ENCODE measurements around the gene MMP20. TPM values are rescaled to one million over a fixed set of nuclear protein-coding genes. Genes with fewer than 3 reads are reported as not detected.

MMP20 gene, protein sequence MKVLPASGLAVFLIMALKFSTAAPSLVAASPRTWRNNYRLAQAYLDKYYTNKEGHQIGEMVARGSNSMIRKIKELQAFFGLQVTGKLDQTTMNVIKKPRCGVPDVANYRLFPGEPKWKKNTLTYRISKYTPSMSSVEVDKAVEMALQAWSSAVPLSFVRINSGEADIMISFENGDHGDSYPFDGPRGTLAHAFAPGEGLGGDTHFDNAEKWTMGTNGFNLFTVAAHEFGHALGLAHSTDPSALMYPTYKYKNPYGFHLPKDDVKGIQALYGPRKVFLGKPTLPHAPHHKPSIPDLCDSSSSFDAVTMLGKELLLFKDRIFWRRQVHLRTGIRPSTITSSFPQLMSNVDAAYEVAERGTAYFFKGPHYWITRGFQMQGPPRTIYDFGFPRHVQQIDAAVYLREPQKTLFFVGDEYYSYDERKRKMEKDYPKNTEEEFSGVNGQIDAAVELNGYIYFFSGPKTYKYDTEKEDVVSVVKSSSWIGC
- not detected in 2 replicates for total RNA-seq (2014; rRNA removed; shearing (Covaris generic); ENCODE audit: low replicate concordance)

DNA sequence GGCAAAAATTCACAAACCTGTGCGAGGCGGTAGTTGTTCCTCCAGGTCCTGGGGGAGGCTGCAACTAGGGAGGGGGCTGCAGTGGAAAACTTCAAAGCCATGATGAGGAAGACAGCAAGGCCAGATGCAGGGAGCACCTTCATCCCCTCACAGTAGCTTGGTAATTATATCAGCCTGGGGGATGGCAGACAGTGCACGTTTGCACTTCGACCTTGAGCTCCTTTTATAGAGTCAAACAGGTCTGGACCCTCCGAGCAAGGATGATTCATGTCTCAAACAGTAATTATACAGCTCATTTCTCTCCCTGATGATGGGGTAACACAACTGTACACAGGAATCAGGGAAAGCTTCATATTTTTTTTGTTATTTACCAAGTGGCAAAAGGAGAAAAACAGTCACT is at the start of gene MMP20:
Gene MMP20, minus strand, starts transcription at position 156 of the 400 bp plus-strand sequence. Its CDS starts 13 bp downstream, at position 143.
- no peak within 1 kb of the TSS for H3K4me2 ChIP-seq (ENCODE audit: low read depth, low read length, poor library complexity, severe bottlenecking)
- no peaks in the 10 kb centered on the region for H4K20me1 ChIP-seq (ENCODE audit: insufficient read depth, low read depth, low read length)
- no peaks in the 10 kb centered on the region for H3K4me1 ChIP-seq (ENCODE audit: low read length)
- H3K27me3 ChIP-seq (ENCODE audit: low read length): no peaks in the 10 kb centered on the region
- H3K36me3 ChIP-seq (ENCODE audit: insufficient read depth, low read length): no peaks in the 10 kb centered on the region
- H3K9me2 ChIP-seq (replicated peaks; ENCODE audit: insufficient read depth, low read length): no peaks in the 10 kb centered on the region
- no peak within 1 kb of the TSS for H2AFZ ChIP-seq (ENCODE audit: low read length)
- H3K9me3 ChIP-seq (ENCODE audit: low read length): no peaks in the 10 kb centered on the region
- H3K79me2 ChIP-seq (ENCODE audit: low read length): no peaks in the 10 kb centered on the region
- H3K9ac ChIP-seq (ENCODE audit: low read length): no peak within 1 kb of the TSS
- H3K27ac ChIP-seq (ENCODE audit: low read length): no peak within 1 kb of the TSS
- H3K4me3 ChIP-seq (ENCODE audit: low read length): no peak within 1 kb of the TSS
- no peak for DNase-seq

DNA sequence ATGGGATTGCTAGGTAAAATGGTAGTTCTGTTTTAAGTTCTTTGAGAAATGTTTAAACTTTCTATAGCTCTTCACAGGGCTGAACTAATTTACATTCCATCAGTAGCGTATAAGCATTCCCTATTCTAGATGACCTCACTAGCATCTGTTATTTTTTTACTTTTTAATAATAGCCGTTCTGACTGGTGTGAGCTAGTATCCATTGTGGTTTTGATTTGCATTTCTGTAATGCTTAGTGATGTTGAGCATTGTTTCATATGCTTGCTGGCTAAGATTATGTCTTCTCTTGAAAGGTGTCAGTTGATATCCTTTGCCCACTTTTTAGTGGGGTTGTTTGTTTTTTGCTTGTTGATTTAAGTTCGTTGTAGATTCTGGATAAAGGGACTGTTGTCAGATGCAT is 44.5 kb upstream of the MMP20 start:
- Histone ChIP-seq H3K36me3 (ENCODE audit: insufficient read depth, low read length) (no peaks in the 10 kb centered on the region), H3K9me2 (replicated peaks; ENCODE audit: insufficient read depth, low read length) (no peaks in the 10 kb centered on the region), H3K4me3 (ENCODE audit: low read length) (no peak overlapping the region), H3K4me1 (ENCODE audit: low read length) (no peaks in the 10 kb centered on the region), H3K4me2 (ENCODE audit: low read depth, low read length, poor library complexity, severe bottlenecking) (no peak overlapping the region), H3K9me3 (ENCODE audit: low read length) (no peaks in the 10 kb centered on the region), H3K27me3 (ENCODE audit: low read length) (no peaks in the 10 kb centered on the region), H2AFZ (ENCODE audit: low read length) (no peak overlapping the region), H3K9ac (ENCODE audit: low read length) (no peak overlapping the region), H3K27ac (ENCODE audit: low read length) (no peak overlapping the region), H3K79me2 (ENCODE audit: low read length) (no peaks in the 10 kb centered on the region), H4K20me1 (ENCODE audit: insufficient read depth, low read depth, low read length) (no peaks in the 10 kb centered on the region)
- DNase-seq: no peak

DNA sequence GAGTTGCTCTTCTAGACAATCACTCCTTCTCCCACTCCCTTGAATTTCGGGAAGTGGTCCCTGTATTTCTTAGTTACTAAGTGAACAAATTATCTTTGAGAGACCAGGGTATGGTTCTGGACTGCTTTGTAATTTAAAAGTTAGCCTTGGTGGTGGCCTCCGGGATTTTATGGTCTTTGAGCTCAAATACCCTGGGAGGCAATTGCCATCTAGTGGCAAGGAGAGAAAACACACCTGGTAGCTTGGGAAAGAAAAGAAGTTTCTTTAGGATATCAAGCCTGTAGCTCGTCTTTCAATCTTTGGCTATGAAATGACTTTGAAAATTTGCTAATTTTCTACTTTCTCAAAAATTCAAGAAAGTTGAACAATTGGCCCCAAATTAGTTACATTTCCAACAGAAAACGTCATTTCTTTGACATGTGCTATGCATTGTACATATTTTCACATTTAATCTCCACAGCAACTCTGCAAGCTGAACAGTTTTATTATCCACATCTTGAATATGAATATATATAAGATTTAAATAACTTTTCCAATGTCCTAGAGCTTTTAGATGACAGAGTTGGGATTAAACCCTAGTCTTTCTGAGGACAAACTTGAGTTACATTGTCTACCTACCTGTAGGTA is 41.3 kb upstream of the MMP20 start:
- no peak overlapping the region for H3K27ac ChIP-seq (ENCODE audit: low read length)
- H3K9me3 ChIP-seq (ENCODE audit: low read length): no peaks in the 10 kb centered on the region
- no peaks in the 10 kb centered on the region for H3K4me1 ChIP-seq (ENCODE audit: low read length)
- no peaks in the 10 kb centered on the region for H3K9me2 ChIP-seq (replicated peaks; ENCODE audit: insufficient read depth, low read length)
- H3K36me3 ChIP-seq (ENCODE audit: insufficient read depth, low read length): no peaks in the 10 kb centered on the region
- no peaks in the 10 kb centered on the region for H3K27me3 ChIP-seq (ENCODE audit: low read length)
- no peaks in the 10 kb centered on the region for H3K79me2 ChIP-seq (ENCODE audit: low read length)
- peak; percentile 88 for DNase-seq
- no peak overlapping the region for H3K4me3 ChIP-seq (ENCODE audit: low read length)
- no peaks in the 10 kb centered on the region for H4K20me1 ChIP-seq (ENCODE audit: insufficient read depth, low read depth, low read length)
- no peak overlapping the region for H3K4me2 ChIP-seq (ENCODE audit: low read depth, low read length, poor library complexity, severe bottlenecking)
- no peak overlapping the region for H2AFZ ChIP-seq (ENCODE audit: low read length)
- no peak overlapping the region for H3K9ac ChIP-seq (ENCODE audit: low read length)

DNA sequence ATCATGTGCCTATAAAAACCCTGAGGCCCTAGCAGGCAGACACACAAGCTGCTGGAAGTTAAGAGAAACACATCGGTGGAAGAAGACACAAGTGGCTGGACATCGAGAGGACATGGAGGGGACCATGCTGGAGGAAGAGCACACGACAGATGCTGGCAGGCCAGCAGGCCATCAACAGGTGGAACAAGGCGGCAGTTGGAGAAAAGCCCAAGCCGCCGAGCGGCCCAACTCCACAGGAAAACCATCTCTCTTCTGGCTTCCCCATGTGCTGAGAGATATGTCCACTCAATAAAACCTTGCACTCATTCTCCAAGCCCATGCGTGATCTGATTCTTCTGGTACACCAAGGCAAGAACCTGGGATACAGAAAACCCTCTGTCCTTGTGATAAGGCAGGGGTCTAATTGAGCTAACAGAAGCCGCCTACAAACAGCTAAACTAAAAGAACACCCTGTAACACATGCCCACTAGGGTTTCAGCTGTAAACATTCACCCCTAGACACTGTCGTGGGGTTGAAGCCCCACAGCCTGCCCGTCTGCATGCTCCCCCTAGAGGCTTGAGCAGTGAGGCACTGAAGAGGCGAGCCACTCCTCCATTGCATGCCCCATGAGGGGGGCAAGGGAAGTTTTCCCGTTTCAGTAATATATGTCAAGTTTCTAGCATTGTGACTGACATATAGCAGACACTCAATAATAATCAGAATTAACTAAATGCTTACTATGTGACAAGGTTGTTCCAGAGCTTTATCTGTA is 39.0 kb upstream of the MMP20 start:
- H3K27ac ChIP-seq (ENCODE audit: low read length): no peak overlapping the region
- H3K4me2 ChIP-seq (ENCODE audit: low read depth, low read length, poor library complexity, severe bottlenecking): no peak overlapping the region
- no peaks in the 10 kb centered on the region for H3K79me2 ChIP-seq (ENCODE audit: low read length)
- peak; percentile 82 for DNase-seq
- H3K4me3 ChIP-seq (ENCODE audit: low read length): no peak overlapping the region
- no peaks in the 10 kb centered on the region for H4K20me1 ChIP-seq (ENCODE audit: insufficient read depth, low read depth, low read length)
- H3K27me3 ChIP-seq (ENCODE audit: low read length): no peaks in the 10 kb centered on the region
- H3K9me3 ChIP-seq (ENCODE audit: low read length): no peaks in the 10 kb centered on the region
- H3K4me1 ChIP-seq (ENCODE audit: low read length): no peaks in the 10 kb centered on the region
- H3K9me2 ChIP-seq (replicated peaks; ENCODE audit: insufficient read depth, low read length): no peaks in the 10 kb centered on the region
- no peak overlapping the region for H3K9ac ChIP-seq (ENCODE audit: low read length)
- no peaks in the 10 kb centered on the region for H3K36me3 ChIP-seq (ENCODE audit: insufficient read depth, low read length)
- H2AFZ ChIP-seq (ENCODE audit: low read length): no peak overlapping the region

DNA sequence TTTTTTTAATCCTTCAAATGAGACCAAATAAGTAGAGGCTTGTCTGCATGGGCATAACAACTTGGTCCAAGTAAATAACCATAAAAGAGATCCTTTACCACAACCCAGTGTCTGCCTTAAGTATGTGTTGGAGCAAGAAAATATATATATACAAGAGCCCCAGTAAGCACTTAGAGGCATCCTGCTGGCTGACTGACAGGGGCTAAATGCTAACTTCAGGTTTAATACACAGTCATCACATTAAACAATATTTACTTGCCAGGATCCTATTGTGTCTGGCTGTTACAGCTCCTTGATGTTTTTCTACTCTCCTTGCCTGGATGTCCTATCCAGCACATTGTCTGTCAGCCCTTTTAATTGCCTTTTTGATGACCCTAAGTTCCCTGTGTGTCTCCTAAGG is 37.5 kb upstream of the MMP20 start:
- Histone ChIP-seq H3K27ac (ENCODE audit: low read length) (no peak overlapping the region), H2AFZ (ENCODE audit: low read length) (no peak overlapping the region), H3K79me2 (ENCODE audit: low read length) (no peaks in the 10 kb centered on the region), H3K27me3 (ENCODE audit: low read length) (no peaks in the 10 kb centered on the region), H3K9me2 (replicated peaks; ENCODE audit: insufficient read depth, low read length) (no peaks in the 10 kb centered on the region), H4K20me1 (ENCODE audit: insufficient read depth, low read depth, low read length) (no peaks in the 10 kb centered on the region), H3K9ac (ENCODE audit: low read length) (no peak overlapping the region), H3K4me1 (ENCODE audit: low read length) (no peaks in the 10 kb centered on the region), H3K4me3 (ENCODE audit: low read length) (no peak overlapping the region), H3K36me3 (ENCODE audit: insufficient read depth, low read length) (no peaks in the 10 kb centered on the region), H3K9me3 (ENCODE audit: low read length) (no peaks in the 10 kb centered on the region), H3K4me2 (ENCODE audit: low read depth, low read length, poor library complexity, severe bottlenecking) (no peak overlapping the region)
- DNase-seq: no peak

DNA sequence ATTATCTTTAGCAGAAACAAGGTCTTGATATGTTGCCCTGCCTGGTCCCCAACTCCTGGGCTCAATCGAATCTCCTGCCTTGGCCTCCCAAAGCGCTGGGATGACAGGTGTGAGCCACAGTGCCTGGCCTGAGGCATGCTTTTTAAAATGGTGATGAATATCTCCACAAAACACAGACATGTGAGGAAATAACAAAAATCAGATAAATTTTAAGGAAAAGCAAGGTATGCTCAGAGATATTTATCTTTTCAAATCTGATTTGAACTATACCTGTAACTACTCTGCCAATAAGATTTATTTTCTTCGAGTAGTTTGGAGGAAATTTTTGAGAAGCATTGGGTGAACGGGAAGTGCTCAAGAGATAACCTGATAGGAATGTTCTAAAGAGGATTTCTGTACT is 35.9 kb upstream of the MMP20 start:
- H3K9me3 ChIP-seq (ENCODE audit: low read length): no peaks in the 10 kb centered on the region
- no peaks in the 10 kb centered on the region for H3K9me2 ChIP-seq (replicated peaks; ENCODE audit: insufficient read depth, low read length)
- H4K20me1 ChIP-seq (ENCODE audit: insufficient read depth, low read depth, low read length): no peaks in the 10 kb centered on the region
- H3K27ac ChIP-seq (ENCODE audit: low read length): no peak overlapping the region
- no peaks in the 10 kb centered on the region for H3K79me2 ChIP-seq (ENCODE audit: low read length)
- H3K4me2 ChIP-seq (ENCODE audit: low read depth, low read length, poor library complexity, severe bottlenecking): no peak overlapping the region
- DNase-seq: no peak
- H3K27me3 ChIP-seq (ENCODE audit: low read length): no peaks in the 10 kb centered on the region; the same call in 1 of the 2 replicates
- H3K36me3 ChIP-seq (ENCODE audit: insufficient read depth, low read length): no peaks in the 10 kb centered on the region
- H2AFZ ChIP-seq (ENCODE audit: low read length): no peak overlapping the region
- H3K4me3 ChIP-seq (ENCODE audit: low read length): no peak overlapping the region
- H3K4me1 ChIP-seq (ENCODE audit: low read length): no peaks in the 10 kb centered on the region
- H3K9ac ChIP-seq (ENCODE audit: low read length): no peak overlapping the region

DNA sequence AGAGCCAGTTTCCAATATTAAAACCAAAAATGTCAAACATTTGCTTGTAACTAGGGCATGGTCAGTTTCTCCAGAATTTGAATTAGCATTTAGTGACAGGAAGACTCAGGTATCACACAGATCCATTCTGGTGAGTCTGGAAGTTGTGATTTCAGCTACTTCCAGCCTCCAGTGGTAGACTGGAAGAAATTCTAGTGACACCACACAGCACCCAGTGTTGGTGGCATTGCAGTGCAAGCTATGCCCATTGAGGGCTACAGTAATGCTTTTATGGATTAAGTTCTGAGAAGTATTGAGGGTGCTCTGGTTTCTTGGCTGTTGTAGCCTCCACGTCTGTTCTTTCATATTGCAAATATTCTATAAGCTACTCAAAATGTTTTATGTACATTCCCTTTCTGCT is 31.4 kb upstream of the MMP20 start:
- no peaks in the 10 kb centered on the region for H3K36me3 ChIP-seq (ENCODE audit: insufficient read depth, low read length)
- H3K4me3 ChIP-seq (ENCODE audit: low read length): no peak overlapping the region
- no peaks in the 10 kb centered on the region for H3K4me1 ChIP-seq (ENCODE audit: low read length)
- no peak overlapping the region for H3K27ac ChIP-seq (ENCODE audit: low read length)
- peaks cover 4% of the 10 kb centered on the region for H3K27me3 ChIP-seq (ENCODE audit: low read length)
- no peaks in the 10 kb centered on the region for H3K79me2 ChIP-seq (ENCODE audit: low read length)
- peaks cover 6% of the 10 kb centered on the region; the same call in 1 of the 2 replicates for H3K9me3 ChIP-seq (ENCODE audit: low read length)
- no peak for DNase-seq
- no peak overlapping the region for H2AFZ ChIP-seq (ENCODE audit: low read length)
- H3K9me2 ChIP-seq (replicated peaks; ENCODE audit: insufficient read depth, low read length): no peaks in the 10 kb centered on the region
- H4K20me1 ChIP-seq (ENCODE audit: insufficient read depth, low read depth, low read length): no peaks in the 10 kb centered on the region
- H3K4me2 ChIP-seq (ENCODE audit: low read depth, low read length, poor library complexity, severe bottlenecking): no peak overlapping the region
- no peak overlapping the region for H3K9ac ChIP-seq (ENCODE audit: low read length)

DNA sequence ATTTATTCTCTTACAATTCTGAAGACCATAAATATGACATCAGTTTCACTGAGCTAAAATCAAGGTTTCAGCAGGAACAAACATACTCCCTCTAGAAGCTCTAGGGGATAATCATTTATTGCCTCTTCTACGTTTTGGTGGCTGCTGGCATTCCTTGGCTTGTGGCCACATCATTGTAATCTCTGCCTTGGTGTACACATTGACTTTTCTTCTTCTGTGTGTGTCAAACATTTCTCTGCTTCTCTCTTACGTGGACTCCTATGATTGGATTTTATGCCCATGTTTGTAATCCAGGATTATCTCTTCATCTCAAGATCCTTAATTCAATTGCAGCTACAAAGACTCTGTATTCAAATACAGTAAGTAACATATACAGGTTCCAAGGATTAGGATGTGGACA is 30.4 kb upstream of the MMP20 start:
- DNase-seq: no peak
- Histone ChIP-seq H4K20me1 (ENCODE audit: insufficient read depth, low read depth, low read length) (no peaks in the 10 kb centered on the region), H3K9me3 (ENCODE audit: low read length) (peaks cover 6% of the 10 kb centered on the region; the same call in 1 of the 2 replicates), H3K9me2 (replicated peaks; ENCODE audit: insufficient read depth, low read length) (no peaks in the 10 kb centered on the region), H3K4me3 (ENCODE audit: low read length) (no peak overlapping the region), H3K36me3 (ENCODE audit: insufficient read depth, low read length) (no peaks in the 10 kb centered on the region), H3K4me2 (ENCODE audit: low read depth, low read length, poor library complexity, severe bottlenecking) (no peak overlapping the region), H3K27ac (ENCODE audit: low read length) (no peak overlapping the region), H2AFZ (ENCODE audit: low read length) (no peak overlapping the region), H3K27me3 (ENCODE audit: low read length) (peaks cover 8% of the 10 kb centered on the region), H3K9ac (ENCODE audit: low read length) (no peak overlapping the region), H3K4me1 (ENCODE audit: low read length) (no peaks in the 10 kb centered on the region), H3K79me2 (ENCODE audit: low read length) (no peaks in the 10 kb centered on the region)

Measured in Karpas-422 (cell line).